CD4-positive, alpha-beta T cell treated with Interleukin-21 for 1 hour (primary cell): ENCODE measurements around the gene MPZL1.
"Not testable (repeated sequence)": the region's sequence is repeated elsewhere in the genome, so short reads cannot be mapped to it uniquely, and the experiment has no call there.

Experiments used
- DNase-seq: peaks from one replicate; pipeline ENCODE4 v3.0.0-alpha.2; 2020

Gene MPZL1

DNA sequence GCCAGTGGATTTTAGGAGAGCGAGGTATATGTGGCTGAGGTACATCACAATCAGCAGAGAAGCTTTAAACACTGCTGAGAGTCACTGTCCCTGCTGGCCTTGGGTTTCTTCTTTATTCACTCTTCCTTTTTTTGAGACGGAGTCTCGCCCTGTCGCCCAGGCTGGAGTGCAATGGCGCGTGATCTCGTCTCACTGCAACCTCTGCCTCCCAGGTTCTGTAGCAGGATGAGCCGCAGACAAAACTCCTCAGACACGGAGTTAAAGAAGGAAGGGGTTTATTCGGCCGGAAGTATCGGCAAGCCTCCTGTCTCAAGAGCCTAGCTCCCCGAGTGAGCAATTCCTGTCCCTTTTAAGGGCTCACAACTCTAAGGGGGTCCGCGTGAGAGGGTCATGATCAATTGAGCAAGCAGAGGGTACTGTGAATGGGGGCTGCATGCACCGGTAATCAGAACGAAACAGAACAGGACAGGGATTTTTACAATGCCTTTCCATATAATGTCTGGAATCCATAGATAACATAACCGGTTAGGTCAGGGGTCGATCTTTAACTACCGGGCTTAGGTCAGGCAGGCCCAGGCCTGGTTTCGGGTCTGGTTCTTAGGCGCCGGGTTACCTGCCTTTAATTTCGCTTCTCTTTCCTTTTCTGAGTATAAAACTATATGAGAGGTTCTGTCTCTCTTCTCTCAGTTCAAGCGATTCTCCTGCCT lies 1.9 kb upstream of the MPZL1 start:
- DNase-seq, result not testable (repeated sequence)

DNA sequence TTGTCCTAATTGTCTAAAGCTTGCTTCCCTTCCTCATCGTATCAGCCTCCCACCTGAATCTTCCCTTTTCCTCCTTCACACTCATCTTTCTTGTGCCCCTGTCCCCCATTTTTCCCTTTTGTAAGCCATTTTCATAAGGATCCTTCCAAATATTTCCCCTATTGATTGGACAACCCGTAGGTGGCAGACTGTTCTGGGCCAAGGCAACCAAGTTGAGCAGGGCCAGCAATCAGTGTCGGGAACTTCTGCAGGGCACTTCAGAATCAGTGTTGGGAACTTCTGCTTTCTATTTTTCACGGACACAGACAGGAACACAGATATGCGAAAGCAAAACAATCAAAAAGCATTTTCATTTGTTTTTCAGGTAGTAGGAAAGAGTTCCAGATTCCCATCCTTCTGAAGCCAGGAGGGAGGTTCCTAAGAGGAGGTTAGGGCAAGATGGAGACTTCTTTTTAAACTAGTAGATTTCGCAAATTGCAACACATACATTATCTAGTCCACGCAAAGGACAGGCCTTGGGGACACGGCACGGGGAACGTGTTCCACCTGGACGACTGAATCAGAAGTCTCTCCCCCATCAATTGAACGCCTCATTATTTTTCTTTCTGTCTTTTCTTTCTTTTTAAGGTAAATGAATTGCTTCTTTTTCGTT lies 691 bp upstream of the MPZL1 start:
- DNase-seq, result no peak

GRCh38 chr1:167722152-167722869 lies 529 bp downstream of the MPZL1 start:
- no peak for DNase-seq

DNA sequence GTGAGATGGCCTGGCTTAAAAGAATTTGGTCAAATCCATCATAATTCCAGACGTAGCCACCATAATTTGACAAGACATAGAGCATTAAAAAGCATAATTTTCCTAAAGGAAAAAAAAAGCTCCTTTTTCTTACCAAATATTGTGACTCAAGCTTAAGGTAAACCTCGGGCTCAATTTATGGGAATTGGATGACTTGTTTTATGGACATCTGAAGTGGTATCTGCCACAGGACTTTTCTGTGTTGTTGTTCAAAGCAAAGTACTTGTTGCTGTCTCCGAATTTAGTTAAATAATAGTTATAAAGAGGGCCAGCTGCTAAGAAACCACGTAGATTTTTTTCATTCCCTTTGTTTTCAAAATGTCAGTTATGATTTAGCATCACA lies 1.1 kb downstream of the MPZL1 start:
- no peak for DNase-seq

GRCh38 chr1:167723707-167724323 lies 2.0 kb downstream of the MPZL1 start:
- no peak for DNase-seq

- no peak for DNase-seq
These were observed 4.2 kb downstream of the MPZL1 start for GRCh38 chr1:167726008-167726407.

DNA sequence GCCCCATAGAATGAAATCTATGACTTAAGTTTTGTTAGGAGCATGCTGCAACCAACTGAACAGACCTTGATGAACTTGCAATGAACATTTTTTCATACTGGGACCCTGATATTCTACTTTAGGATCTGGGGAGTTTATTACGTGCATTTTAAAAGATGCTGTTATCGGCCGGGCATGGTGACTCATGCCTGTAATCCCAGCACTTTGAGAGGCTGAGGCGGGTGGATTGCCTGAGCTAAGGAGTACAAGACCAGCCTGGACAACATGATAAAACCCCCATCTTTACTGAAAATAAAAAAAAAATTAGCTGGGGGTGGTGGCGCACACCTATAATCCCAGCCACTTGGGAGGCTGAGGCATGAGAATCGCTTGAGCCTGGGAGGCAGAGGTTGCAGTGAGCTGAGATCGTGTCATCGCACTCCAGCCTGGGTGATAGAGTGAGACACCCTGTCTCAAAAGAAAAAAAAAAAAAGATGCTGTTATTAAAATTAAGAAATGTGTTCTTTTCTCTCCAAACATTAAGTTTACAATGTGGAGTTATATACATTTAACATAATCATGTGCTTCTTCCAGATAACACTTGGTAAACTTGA lies 7.1 kb downstream of the MPZL1 start:
- no peak for DNase-seq

GRCh38 chr1:167734227-167734626 lies 12.4 kb downstream of the MPZL1 start:
- DNase-seq, result no peak

DNA sequence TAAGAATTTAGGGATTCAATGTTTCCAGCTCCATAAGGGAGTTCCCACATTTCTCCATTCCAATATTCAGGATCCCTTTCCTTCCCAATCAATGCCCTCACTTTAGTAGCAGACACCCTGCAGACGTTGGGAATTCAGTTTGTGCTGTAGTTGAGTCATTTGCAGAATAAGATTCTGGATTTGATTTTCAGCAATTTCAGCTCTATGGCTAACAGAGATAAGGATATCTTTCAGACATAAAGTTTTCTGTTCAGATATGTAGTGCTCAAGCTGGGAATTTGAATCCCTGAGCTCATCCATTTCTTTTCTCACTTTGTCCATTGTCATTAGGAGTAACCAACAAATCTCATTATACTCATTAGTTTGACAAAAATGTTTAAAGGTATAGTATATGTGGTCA lies 13.1 kb downstream of the MPZL1 start:
- no peak for DNase-seq

- no peak for DNase-seq
These were observed 15.4 kb downstream of the MPZL1 start for GRCh38 chr1:167737169-167737568.

- DNase-seq, result no peak
These were observed 16.4 kb downstream of the MPZL1 start for GRCh38 chr1:167738158-167738557.

- no peak for DNase-seq
These were observed 18.0 kb downstream of the MPZL1 start for GRCh38 chr1:167739752-167740151.

DNA sequence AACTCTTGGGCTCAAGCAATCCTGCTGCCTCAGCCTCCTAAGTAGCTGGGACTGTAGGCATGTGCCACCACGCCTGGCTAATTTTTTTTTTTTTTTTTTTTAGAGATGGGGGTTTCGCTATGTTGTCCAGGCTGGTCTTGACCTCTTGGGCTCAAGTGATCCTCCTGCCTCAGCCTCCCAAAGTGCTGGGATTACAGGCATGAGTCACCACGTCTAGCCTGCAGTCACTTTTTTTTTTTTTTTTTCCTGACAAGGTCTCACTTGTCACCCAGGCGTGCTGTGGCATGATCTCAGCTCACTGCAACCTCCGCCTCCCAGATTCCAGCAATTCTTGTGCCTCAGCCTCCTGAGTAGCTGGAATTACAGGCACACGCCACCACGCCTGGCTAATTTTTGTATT lies 19.3 kb downstream of the MPZL1 start:
- not testable (repeated sequence) for DNase-seq

GRCh38 chr1:167742392-167743057 lies 20.7 kb downstream of the MPZL1 start:
- not testable (repeated sequence) for DNase-seq

GRCh38 chr1:167744901-167745300 lies 23.1 kb downstream of the MPZL1 start:
- no peak for DNase-seq

GRCh38 chr1:167746013-167746672 lies 24.4 kb downstream of the MPZL1 start:
- DNase-seq, result no peak

- DNase-seq, result no peak
These were observed 25.3 kb downstream of the MPZL1 start for GRCh38 chr1:167746988-167747655.

GRCh38 chr1:167747988-167748387 lies 26.2 kb downstream of the MPZL1 start:
- DNase-seq, result no peak

DNA sequence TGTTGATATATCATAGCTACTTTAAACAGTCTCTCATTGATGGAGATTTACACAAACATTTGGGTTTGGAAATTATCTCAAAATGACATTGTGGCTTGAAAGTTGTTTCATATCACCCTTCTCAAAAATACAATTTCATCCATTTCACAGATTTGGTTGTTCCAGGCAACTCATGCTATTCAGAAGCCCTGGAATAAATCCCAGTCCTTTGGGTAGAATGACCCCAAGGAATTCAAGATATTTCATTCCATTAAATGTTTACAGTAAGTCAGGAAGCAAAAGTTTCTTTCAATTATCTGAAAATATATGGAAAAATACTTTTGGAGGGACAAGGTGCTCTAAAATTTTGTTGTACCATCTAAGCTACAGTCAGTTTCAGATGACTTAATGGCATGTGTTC lies 27.1 kb downstream of the MPZL1 start:
- DNase-seq, result no peak

DNA sequence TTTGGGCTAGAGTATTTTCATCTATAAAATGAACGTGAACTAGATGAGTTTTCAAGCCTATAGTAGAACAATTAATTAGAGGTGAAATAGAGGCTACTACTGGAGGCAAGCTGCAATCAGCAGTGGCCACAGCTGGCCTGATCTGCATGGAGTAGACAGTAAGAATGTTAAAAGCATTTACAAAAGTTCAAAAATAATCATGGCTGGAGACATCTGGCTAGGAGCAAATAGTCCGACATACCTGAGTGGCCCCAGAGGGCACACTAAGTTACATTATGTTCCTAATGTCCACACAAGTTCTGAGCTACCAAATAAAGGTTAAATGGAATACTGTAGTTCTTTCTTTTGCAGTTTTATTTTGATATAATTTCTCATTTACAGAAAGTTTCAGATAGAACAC lies 28.0 kb downstream of the MPZL1 start:
- no peak for DNase-seq

GRCh38 chr1:167750641-167751040 lies 28.9 kb downstream of the MPZL1 start:
- DNase-seq, result no peak

DNA sequence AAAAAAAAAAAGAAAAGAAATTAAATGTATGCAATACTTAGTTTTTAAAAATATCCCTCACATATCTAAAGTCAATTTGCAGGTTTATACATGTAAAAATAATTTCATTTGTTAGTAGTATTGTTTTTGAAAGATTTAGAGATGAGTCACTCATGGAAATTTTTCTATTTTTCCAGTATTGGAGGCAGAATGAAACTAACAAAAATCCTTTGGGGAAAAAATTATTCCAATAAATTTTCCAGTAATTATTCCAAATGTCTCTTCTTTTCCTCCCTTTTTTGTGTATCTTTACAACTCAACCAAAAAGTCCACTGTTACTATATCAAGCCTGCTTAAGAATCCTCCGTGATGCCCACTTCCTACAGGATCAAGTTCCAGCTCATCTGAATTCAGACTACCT lies 29.9 kb downstream of the MPZL1 start:
- no peak for DNase-seq
